Suppressor macrophage (primary cell): ENCODE results near the gene HIVEP1.

Experiments
- DNase-seq, 4 experiments: peaks; one replicate each; pipeline ENCODE4 v3.0.0-alpha.2; 2020 to 2022

The HIVEP1 gene

DNA sequence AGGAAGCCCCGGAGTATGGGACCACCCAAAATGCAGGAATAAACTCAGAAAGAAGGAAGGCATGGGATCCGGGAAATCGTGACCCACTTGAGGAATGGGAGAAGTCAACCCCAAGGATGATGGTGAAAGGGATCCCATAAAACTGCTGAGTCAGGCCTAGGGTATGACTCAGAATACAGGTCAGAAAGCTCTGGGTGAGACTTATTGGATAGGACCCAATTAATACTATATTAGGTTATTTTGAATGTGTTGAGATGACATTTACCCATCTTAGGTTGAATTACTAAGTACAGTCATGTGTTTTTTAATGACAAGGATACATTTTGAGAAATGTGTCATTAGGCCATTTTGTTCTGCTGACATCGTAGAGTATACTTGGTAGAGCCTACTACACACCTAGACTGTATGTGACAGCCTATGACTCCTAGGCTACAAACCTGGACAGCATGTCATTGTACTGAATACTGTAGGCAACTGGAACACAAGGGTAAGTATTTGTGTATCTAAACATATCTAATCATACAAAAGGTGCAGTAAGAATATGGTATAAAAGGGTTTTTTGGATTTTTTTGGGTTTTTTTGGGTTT lies 17.1 kb upstream of the HIVEP1 start:
- DNase-seq: no peak

GRCh38 chr6:11996751-11997150 lies 15.4 kb upstream of the HIVEP1 start:
- no peak for DNase-seq

- DNase-seq: no peak
Observed at GRCh38 chr6:11999246-11999645, 12.9 kb upstream of the HIVEP1 start.

DNA sequence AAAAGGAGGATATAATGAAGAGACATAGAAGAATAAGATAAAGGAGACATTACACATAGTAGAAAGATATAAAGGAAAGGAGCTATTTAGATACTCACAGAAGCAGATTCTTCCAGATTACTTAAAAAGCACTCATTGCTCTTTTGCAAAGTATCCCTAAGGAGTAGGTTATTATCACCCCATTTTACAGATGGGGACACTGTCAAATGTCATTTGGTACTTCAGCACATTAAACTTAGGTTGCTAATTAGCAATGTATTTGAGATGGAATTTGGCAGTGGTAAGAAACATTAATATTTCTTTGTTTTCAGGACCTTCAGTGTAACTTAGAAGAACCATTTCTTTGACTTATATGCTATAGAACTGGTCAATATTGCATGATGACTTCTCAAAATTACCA lies 11.9 kb upstream of the HIVEP1 start:
- no peak for DNase-seq

- DNase-seq: no peak
Observed at GRCh38 chr6:12001004-12001705, 11.0 kb upstream of the HIVEP1 start.

DNA sequence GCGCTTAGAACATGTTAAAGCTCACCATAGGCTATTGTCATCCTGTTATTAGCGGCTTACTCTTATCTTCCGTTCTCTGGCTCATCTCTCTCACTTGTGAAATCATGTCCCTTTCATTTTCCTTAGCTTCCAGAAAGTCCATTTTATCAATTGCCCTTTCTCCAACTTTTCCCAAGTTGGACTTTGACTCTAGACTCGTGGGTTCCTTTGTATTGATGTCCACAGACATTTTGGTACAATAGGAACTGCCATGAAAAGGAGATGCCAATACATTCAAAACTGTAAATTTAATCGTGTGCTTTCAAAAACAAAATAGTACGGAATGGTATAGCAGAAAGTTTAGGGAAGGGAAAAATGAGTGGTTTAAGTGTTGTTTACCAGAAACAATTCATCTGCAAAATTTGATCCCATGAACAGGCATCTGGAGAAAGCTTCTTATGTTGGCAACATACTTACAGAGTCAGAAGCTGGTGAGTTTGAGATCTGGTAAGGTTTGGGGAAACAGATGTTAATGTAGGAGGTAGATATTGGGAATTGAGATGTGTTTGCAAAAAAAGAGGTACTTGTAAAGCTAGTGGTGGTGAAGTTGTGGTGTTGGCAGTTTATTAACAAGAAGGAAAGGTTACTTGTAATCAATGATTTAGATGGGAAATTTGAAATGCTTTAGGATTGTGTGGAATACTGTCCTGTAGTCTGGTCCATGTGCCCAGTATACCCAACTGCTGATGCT lies 10.2 kb upstream of the HIVEP1 start:
- no peak for DNase-seq

DNA sequence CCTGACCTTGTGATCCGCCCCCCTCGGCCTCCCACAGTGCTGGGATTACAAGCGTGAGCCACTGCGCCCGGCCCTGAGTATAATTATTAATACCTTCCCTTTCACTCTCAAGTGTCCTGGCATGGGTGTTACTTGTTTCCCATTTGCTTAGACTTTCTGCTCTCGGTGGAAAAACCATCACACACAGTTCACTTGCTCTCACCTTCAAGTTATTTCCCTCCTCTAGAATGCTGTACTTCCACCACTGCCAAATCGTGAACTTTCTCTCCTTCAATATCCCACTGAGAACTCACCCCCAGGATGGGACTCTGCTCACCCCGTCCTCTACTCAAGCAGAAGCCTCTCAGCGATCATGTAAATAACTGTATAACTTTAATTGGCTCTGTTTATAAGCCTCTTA lies 4.6 kb upstream of the HIVEP1 start:
- no peak for DNase-seq

DNA sequence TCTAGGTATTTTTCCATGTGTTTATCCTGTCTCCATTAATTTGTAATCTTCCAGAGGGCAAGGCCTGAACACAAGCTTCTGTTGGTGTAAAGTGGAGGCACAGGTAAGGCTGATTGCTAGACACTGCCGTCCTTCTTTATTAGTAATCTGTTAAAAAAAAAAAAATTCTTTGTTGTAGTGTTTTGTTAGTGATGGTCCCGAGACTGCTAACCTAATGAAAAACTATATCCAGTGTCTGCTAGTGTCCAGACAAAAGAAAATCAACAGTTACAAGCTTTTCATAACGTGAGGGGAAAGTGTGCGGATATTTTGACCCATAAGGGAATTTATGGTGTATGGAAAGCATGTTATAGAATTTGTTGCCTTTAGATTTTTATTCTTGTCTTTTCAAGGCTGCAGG lies 4.2 kb upstream of the HIVEP1 start:
- no peak for DNase-seq

DNA sequence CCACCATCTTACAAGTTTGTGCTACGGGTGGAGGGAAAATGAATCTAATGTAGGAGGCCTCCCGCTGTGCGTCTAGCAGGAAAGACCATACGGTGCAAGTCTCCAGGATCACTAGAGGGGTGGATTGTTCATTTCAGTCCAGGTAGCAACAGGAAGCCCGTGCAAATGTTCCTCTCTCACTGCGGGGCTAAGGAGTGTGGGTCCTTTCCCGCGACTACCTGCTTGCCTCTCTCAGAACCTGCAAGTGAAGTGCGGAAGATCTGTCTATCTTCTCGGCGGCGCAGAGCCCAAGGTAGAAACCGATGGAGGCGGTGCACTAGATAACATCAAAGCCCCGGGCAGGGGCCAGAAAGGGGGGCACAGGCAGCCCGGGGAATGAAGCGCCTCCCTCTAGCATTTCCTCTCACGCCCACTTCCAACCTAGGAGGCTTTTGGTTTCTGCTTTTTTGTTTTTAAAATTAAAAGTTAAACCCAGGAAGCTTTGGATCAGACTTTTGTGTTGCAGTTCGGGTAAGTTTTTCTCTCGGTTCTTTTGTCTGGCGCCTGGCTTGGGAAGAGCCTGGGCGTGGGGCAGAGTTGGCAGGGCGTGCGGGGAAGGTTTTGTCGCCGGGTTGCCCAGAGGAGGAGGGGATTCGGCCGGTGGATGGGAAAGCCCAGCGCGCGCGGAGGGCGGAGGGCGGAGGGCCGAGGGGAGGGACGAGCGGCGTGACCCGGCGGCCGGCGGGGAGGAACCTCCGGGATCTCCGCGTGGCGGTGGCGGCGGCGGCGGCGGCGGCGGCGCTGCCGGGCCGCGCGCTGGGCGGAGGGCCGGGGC lies 3.5 kb upstream of the HIVEP1 start:
- peak; percentile 87 to 96 (median 93) for DNase-seq

DNA sequence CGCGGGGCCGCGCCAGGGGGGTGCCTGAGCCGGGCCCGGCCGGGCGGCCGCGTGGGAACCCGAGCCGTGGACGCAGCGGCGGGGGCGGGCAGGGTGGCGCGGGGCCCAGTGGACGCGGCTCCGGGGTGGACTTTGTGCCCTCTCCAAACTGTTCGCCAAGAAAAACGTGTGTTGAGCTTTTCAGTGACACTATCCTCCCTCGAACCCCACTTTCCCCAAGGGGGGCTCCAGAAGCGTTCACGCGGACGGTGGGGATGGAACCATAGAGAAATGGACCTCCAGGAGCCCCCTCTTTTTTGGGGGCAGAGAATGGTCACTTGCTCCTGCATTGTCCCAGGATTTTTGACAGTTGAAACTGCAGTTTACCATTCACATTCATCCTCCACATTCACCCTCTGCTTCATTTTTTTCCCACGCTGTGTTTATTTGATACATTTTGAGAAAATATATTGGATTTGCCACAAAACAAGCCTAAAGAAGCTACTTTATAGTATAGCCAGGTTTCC lies 2.9 kb upstream of the HIVEP1 start:
- DNase-seq: no peak

- peak in 3 of 4 experiments; percentile 9 to 17 (median 11) for DNase-seq
Observed at GRCh38 chr6:12009876-12010634, 2.1 kb upstream of the HIVEP1 start.

GRCh38 chr6:12010635-12011275 lies 1.4 kb upstream of the HIVEP1 start:
- DNase-seq: peak in 1 of 4 experiments; percentile 74

- peak; percentile 97 to 99 (median 98) for DNase-seq
Observed at GRCh38 chr6:12011276-12012037, 655 bp upstream of the HIVEP1 start.

- DNase-seq: peak; percentile 76 to 89 (median 86)
Observed at GRCh38 chr6:12012558-12013306, 620 bp downstream of the HIVEP1 start.

- DNase-seq: no peak
Observed at GRCh38 chr6:12013307-12013719, 1.2 kb downstream of the HIVEP1 start.

DNA sequence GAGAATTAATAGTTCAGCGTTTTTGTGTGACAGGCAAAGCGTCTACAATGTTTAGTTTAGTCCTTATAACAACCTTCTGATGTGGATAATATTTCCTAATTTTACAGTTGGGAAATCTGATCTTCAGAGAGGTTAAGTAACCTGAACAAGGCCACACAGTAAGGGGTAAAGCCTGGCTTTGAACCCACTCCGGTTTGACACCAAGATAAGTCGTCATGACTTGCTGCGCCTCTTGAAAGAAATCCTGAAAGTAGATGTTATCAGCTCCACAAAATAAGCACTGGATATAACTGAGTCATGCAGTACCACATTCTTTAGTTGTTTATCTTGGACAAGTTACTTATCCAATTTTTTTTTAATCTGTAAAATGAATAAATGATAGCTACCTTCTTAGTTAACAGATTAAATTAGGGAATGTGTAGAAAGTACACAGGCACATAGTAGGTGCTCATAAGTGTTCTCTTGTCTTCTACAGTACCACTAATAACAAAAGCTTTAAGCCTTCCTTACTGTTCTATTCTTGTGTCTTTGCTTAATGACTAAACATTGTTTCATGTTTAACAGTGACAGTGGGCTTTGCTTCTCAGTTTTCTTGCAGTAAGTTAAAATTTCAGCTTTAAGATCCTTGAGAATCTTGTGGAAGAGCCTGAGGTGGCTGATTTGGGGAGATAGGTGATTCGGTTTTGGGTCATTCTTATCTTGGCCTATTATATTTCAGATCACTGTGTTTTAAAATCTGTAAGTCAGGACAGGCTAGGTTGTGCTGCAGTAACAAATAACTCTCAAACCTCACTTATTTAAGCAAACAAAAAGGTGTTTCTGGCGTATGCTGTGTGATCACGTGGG lies 2.1 kb downstream of the HIVEP1 start:
- no peak for DNase-seq

- no peak for DNase-seq
Observed at GRCh38 chr6:12014873-12015149, 2.7 kb downstream of the HIVEP1 start.

DNA sequence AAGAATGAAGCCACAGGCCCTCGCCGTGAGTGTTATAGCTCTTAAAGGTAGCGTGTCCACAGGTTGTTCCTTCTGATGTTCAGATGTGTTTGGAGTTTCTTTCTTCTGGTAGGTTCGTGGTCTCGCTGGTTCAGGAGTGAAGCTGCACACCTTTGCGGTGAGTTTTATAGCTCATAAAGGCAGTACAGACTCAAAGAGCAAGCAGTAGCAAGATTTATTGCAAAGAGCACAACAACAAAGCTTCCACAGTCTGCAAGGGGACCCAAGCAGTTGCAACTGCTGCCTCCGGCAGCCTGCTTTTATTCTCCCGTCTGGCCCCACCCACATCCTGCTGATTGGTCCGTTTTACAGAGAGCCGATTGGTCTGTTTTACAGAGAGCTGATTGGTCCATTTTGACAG lies 5.2 kb downstream of the HIVEP1 start:
- DNase-seq: no peak

DNA sequence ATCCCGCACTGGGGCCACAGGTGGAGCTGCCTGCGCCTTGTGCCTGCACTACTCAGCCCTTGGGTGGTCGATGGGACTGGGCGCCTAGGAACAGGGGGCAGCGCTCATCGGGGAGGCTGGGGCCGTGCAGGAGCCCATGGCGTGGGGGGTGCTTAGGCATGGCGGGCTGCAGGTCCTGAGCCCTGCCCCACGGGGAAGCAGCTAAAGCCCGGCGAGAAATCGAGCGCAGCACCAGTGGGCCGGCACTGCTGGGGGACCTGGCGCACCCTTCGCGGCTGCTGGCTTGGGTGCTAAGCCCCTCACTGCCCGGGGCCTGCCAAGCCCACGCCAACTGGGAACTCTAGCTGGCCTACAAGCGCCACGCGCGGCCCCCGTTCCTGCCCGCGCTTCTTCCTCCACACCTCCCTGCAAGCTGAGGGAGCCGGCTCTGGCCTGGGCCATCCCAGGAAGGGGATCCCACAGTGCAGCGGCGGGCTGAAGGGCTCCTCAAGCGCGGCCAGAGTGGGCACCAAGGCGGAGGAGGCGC lies 5.8 kb downstream of the HIVEP1 start:
- DNase-seq: no peak
